HCT116 (cell line): ENCODE data around the gene DENND4B. TPM values are rescaled to one million over a fixed set of nuclear protein-coding genes. Genes with fewer than 3 reads are reported as not detected.

Experiments
- ATAC-seq: fragments of 200-7000 bp; cut with Tn5 transposase; 2 replicates; pipeline ENCODE4 v1.9.1; 2020; ENCODE audit warnings: mild to moderate bottlenecking, moderate library complexity
- BruUV-seq: library from RNA; stranded (reverse); fragments of 400-500 nt; replicated peaks from 2 replicates; lab custom pipeline; 2021; lab: Mats Ljungman, UMichigan
- CTCF ChIA-PET: fragments of 300-600 bp; sonication (Branson Sonifier 250); formaldehyde crosslinking; loops from one replicate; lab custom pipeline; 2021; ENCODE audit warnings: antibody characterized with exemption; lab: Charles Lee
- POLR2A ChIA-PET: fragments of 300-600, 350-600 bp; sonication (Branson Sonifier 250); formaldehyde crosslinking; loops from one replicate; lab custom pipeline; 2021; ENCODE audit warnings: antibody characterized with exemption; lab: Charles Lee
- RAD21 ChIA-PET, 2 experiments: fragments of 300-600 bp; sonication (Branson Sonifier 250); formaldehyde crosslinking; loops; one replicate each; lab custom pipeline; 2023; ENCODE audit warnings: low total read pairs in 2 of 2; ENCODE audit not compliant: uncharacterized antibody in 2 of 2, unreplicated experiment in 2 of 2, low non-redundant PET in 1 of 2; lab: Charles Lee
- DNase-seq: peaks from one replicate; pipeline ENCODE4 v3.0.0-alpha.2; 2010; ENCODE audit warnings: low read depth, low spot score
- H2AFZ ChIP-seq: fragments of 200-600 bp; shearing (Covaris generic), sonication (generic); 2 replicates; pipeline ENCODE4 v1.6.1; 2017; ENCODE audit warnings: low read depth, mixed run types, mixed read lengths, antibody characterized with exemption, low read length; ENCODE audit not compliant: poor library complexity, severe bottlenecking
- H3K27ac ChIP-seq: 2 replicates; pipeline ENCODE4 v1.5.1; 2012; ENCODE audit warnings: low read depth, low read length
- H3K27me3 ChIP-seq: fragments of 200-600 bp; sonication (generic); 2 replicates; pipeline ENCODE4 v1.6.1; 2016; ENCODE audit warnings: mixed run types, low read length, mixed read lengths; ENCODE audit not compliant: insufficient read depth
- H3K36me3 ChIP-seq, 2 experiments: fragments of 200-500 bp in 1 of 2; fragments of 200-600 bp in 1 of 2; sonication (Bioruptor generic) in 1 of 2; sonication (generic) in 1 of 2; 2 replicates each; pipeline versions ENCODE4 v1.5.1 to v1.6.1; 2014 to 2016; ENCODE audit warnings: low read length in 2 of 2, inconsistent platforms in 1 of 2, mixed read lengths in 1 of 2, mixed run types in 1 of 2; ENCODE audit not compliant: insufficient read depth in 2 of 2, control insufficient read depth in 1 of 2
- H3K4me1 ChIP-seq, 2 experiments: fragments of 200-600 bp in 1 of 2; sonication (generic) in 1 of 2; 2 replicates each; pipeline versions ENCODE4 v1.5.1 to v1.6.1; 2012 to 2017; ENCODE audit warnings: low read length in 2 of 2, inconsistent platforms in 1 of 2, mild to moderate bottlenecking in 1 of 2, mixed read lengths in 1 of 2, mixed run types in 1 of 2, moderate library complexity in 1 of 2; ENCODE audit not compliant: insufficient read depth in 2 of 2, control insufficient read depth in 1 of 2
- H3K4me2 ChIP-seq: fragments of 200-600 bp; sonication (generic); 2 replicates; pipeline ENCODE4 v1.6.1; 2017; ENCODE audit warnings: mixed run types, low read length, mixed read lengths
- H3K4me3 ChIP-seq, 2 experiments: fragments of 200-600 bp in 1 of 2; sonication (generic) in 1 of 2; replicated peaks in 1 of 2; 2 replicates each; pipeline ENCODE4 v1.5.1; 2011 to 2016; ENCODE audit warnings: low read length in 2 of 2, control low read depth in 1 of 2, low read depth in 1 of 2, mild to moderate bottlenecking in 1 of 2, mixed read lengths in 1 of 2, mixed run types in 1 of 2
- H3K79me2 ChIP-seq: fragments of 200-600 bp; sonication (generic); 2 replicates; pipeline ENCODE4 v1.6.1; 2017; ENCODE audit warnings: mild to moderate bottlenecking, mixed run types, low read length, moderate library complexity, mixed read lengths; ENCODE audit not compliant: insufficient read depth
- H3K9ac ChIP-seq: fragments of 200-600 bp; sonication (generic); 2 replicates; pipeline ENCODE4 v1.6.1; 2016; ENCODE audit warnings: low read length, mixed read lengths
- H3K9me2 ChIP-seq: fragments of 200-600 bp; sonication (generic), shearing (Covaris generic); 2 replicates; pipeline ENCODE4 v1.6.1; 2017; ENCODE audit warnings: mixed run types, mild to moderate bottlenecking, moderate library complexity; ENCODE audit not compliant: insufficient read depth
- H3K9me3 ChIP-seq, 2 experiments: fragments of 200-500 bp in 1 of 2; fragments of 200-600 bp in 1 of 2; sonication (Bioruptor generic) in 1 of 2; sonication (generic) in 1 of 2; 2 replicates each; pipeline ENCODE4 v1.6.1; 2014 to 2017; ENCODE audit warnings: low read length in 2 of 2, mixed read lengths in 2 of 2, inconsistent platforms in 1 of 2, low read depth in 1 of 2, mild to moderate bottlenecking in 1 of 2, mixed run types in 1 of 2, moderate library complexity in 1 of 2; ENCODE audit not compliant: control insufficient read depth in 1 of 2, insufficient read depth in 1 of 2
- H4K20me1 ChIP-seq: fragments of 200-600 bp; sonication (generic), shearing (Covaris generic); 2 replicates; pipeline ENCODE4 v1.6.1; 2017; ENCODE audit warnings: mixed run types, mild to moderate bottlenecking, moderate library complexity; ENCODE audit not compliant: insufficient read depth
- CTCF ChIP-seq, 3 experiments: fragments of 200-600 bp in 1 of 3; sonication (generic) in 1 of 3; IDR thresholded peaks in 2 of 3; conservative IDR thresholded peaks in 1 of 3; 2 replicates each; pipeline ENCODE4 v1.5.1; 2012 to 2017; ENCODE audit warnings: low read depth in 2 of 3, low read length in 2 of 3, antibody characterized with exemption in 1 of 3, borderline replicate concordance in 1 of 3, control low read depth in 1 of 3, mild to moderate bottlenecking in 1 of 3, mixed read lengths in 1 of 3, mixed run types in 1 of 3, moderate library complexity in 1 of 3; ENCODE audit not compliant: insufficient read depth in 1 of 3
- POLR2A ChIP-seq: IDR thresholded peaks from 2 replicates; pipeline ENCODE4 v1.7.0; 2011; ENCODE audit warnings: borderline replicate concordance; ENCODE audit not compliant: insufficient read depth, insufficient read length; ENCODE audit errors: extremely low read depth
- POLR2AphosphoS5 ChIP-seq: IDR thresholded peaks from 2 replicates; pipeline ENCODE4 v1.6.1; 2011; ENCODE audit warnings: mild to moderate bottlenecking, low read depth, low read length, moderate library complexity
- YY1 ChIP-seq: IDR thresholded peaks from 2 replicates; pipeline ENCODE4 v1.6.1; 2011; ENCODE audit warnings: low read length, low read depth, moderate library complexity, mild to moderate bottlenecking; ENCODE audit not compliant: insufficient replicate concordance; ENCODE audit errors: extremely low read depth
- ZFX ChIP-seq: fragments of 450-650 bp; IDR thresholded peaks from 2 replicates; pipeline ENCODE4 v1.6.1; 2017
- ZNF274 ChIP-seq: fragments of 200-500 bp; sonication (Bioruptor generic); IDR thresholded peaks from 2 replicates; pipeline ENCODE4 v1.6.1; 2014; ENCODE audit warnings: mild to moderate bottlenecking, low read depth, low read length, inconsistent platforms
- intact Hi-C: fragments of 100-400 bp; cut with micrococcal nuclease; formaldehyde crosslinking; loops from 2 replicates; pipeline ENCODE4 v1.10.0; 2022
- total RNA-seq: library from RNA; stranded (reverse); gene quantifications from one replicate; pipeline ENCODE4 v1.2.1, GENCODE V29; 2021; ENCODE audit not compliant: unreplicated experiment

The DENND4B gene
- total RNA-seq, 1 experiment from 2014 or later, result 70.8 TPM

- 0 out of 2 replicates have a peak, but pooled peaks cover 2% of the 10 kb centered on the region for H4K20me1 ChIP-seq
- H3K27me3 ChIP-seq, result no peaks in the 10 kb centered on the region
- POLR2A ChIA-PET, result interaction anchor here (0.9 to 2.0 kb wide), 4 partner anchors 25 to 91 kb away, joined by 3 to 12 read pairs (median 3); partner anchors contain the start of genes DENND4B, RPS27 and SLC39A1
- peaks cover 16 to 33% of the 10 kb centered on the region in 2 experiments for H3K4me1 ChIP-seq
- ATAC-seq, result peak; percentile 53
- TF ChIP-seq YY1 (no peak), CTCF (IDR thresholded peaks at IDR 0.05 in 2 of 3, conservative IDR thresholded peaks at IDR 0.05 in 1 of 3; ENCODE audit: borderline replicate concordance in 1 of 3, insufficient read depth in 1 of 3, low read depth in 2 of 3, low read length in 2 of 3) (0 out of 6 replicates have a peak, but pooled peaks of 2 of the 3 experiments have one; percentile 8 to 14), ZFX (peak; percentile 61), POLR2AphosphoS5 (peak; percentile 27; the same call in 1 of the 2 replicates), ZNF274 (no peak), POLR2A (peak; percentile 9)
- TF ChIP-seq, all 23 proteins: peak for 4
- CTCF ChIA-PET, result interaction anchor here (0.6 to 1.2 kb wide), 2 partner anchors 45 to 196 kb away, joined by 3 to 4 read pairs; partner anchors contain the start of gene CREB3L4
- Histone ChIP-seq H3K79me2 (peaks cover 50% of the 10 kb centered on the region), H3K27ac (peak overlapping the region; percentile 54), H3K4me2 (peak overlapping the region; percentile 93), H3K9me3 (no peaks in the 10 kb centered on the region), H2AFZ (no peak overlapping the region), H3K36me3 (peaks cover 0 to 4% of the 10 kb centered on the region in 2 experiments; a peak in 1 of 4 replicates), H3K4me3 (peak overlapping the region; percentile 76 to 85), H3K9ac (peak overlapping the region; percentile 85), H3K9me2 (no peaks in the 10 kb centered on the region)
- intact Hi-C loops, result no loop called here
- DNase-seq, result no peak
- no TSS peak for BruUV-seq
- RAD21 ChIA-PET, result interaction anchor here in 1 of 2 experiments (0.6 to 1.9 kb wide), 2 partner anchors 24 to 1887 kb away, joined by 4 read pairs; partner anchors contain the start of gene DENND4B
These were observed 24.2 kb downstream of the DENND4B start for GRCh38 chr1:153922076-153922971.
